Measurements from ENCODE around the gene RPS2.
"Not testable (repeated sequence)": the region's sequence is repeated elsewhere in the genome, so short reads cannot be mapped to it uniquely, and the experiment has no call there.

Gene RPS2

GRCh38 chr16:1964506-1965395 lies at the start of gene RPS2:
RPS2 (minus strand) TSS chr16:1964826; CDS start chr16:1964625, 201 bp downstream.
- H3K27ac ChIP-seq, result peak within 1 kb of the TSS; percentile 84
- no peak for TF ChIP-seq CTCF (conservative IDR thresholded peaks at IDR 0.05)

DNA sequence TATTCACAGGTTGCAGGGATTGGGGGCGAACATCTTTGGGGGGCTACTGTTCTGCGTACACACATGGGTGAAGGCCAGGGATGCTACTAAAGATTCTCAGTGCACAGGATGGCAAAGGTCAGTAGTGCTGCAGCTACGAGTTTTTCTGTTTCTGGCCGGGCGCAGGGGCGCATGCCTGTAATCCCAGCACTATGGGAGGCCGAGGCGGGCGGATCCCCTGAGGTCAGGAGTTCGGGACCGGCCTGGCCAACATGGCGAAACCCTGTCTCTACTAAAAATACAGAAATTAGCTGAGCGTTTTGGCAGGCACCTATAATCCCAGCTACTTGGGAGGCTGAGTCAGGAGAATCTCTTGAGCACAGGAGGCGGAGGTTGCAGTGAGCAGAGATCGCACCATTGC lies 48.9 kb upstream of the RPS2 start:
- no peak overlapping the region for H3K27ac ChIP-seq
- no peak for TF ChIP-seq CTCF (conservative IDR thresholded peaks at IDR 0.05)

DNA sequence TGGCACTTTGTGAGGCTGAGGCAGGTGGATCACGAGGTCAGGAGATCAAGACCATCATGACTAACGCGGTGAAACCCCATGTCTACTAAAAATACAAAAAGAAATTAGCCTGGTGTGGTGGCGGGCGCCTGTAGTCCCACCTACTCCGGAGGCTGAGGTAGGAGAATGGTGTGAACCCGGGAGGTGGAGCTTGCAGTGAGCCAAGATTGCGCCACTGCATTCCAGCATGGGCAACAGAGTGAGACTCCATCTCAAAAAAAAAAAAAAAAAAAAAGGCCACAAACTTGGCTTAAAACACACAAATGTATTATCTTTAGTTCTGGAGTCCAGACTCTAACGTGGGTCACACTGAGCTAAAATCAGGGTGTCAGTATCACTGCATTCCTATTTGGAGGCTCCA lies 47.1 kb upstream of the RPS2 start:
- not testable (repeated sequence) for H3K27ac ChIP-seq

DNA sequence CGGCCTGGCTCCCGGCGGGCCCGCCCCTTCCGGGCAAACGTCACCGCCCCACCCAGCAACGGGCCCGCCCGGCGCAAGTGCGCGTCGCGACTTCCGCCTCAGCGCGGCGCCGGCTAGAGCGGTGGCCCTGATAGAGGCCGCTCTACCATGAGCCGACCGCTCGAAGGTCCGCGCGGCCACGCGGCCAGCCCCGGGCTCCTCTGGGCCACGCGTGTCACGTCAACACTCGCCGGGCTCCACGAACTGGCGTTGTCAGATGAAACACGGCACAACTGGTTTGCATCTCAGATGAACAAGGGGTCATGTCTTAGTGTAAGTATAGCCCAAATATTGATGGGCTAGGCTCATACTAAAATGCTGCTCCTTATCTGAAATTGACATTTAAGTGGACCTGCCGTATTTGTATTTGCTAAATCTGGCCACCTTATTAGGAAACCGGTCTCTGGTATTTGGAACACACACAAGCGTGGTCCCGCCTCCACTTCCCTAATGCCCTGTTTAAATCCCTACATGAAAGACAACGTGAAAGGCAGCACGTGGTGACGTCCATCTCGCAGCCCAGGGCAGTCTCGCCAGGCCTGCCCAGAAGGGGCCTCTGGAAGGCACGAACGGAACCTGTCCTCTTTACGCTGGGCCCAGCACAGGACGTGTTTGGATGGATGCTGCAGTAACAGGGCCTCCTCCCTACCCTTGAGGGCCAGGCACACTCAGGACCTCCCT lies 45.3 kb upstream of the RPS2 start, which contains the start of gene ZNF598:
TSS of gene ZNF598 (minus strand) at position 31 of the 720 bp plus-strand sequence.
- H3K27ac ChIP-seq, result peak within 1 kb of the TSS; percentile 80
- TF ChIP-seq CTCF (conservative IDR thresholded peaks at IDR 0.05), result no peak

DNA sequence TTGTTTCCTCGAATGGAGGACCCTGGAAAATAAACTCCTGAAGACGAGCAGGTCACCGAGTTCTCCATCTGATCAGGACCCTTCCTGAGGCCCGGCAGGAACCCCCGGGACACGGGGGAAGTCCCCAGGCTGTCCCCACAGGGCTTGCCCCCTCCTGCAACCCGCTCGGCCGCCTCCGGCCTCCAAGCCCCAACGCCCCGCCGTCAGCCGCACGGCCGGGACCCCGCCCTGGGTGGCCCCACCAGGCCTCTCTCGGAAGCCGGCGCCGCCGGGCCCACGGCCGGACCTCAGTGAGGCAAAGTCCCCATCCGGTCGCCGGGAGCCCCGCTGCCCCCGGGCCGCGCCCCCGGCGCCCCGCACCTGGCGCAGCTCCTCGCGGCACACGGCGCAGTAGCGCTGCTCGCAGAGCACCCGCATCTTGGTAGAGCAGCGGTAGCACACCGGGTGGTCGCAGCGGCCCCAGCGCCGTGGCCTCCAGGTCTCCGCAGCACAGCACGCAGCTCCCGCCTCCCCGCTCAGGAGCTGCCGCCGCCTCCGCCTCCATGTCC lies 44.6 kb upstream of the RPS2 start:
- TF ChIP-seq CTCF (conservative IDR thresholded peaks at IDR 0.05), result no peak
- H3K27ac ChIP-seq, result peak overlapping the region; percentile 80

DNA sequence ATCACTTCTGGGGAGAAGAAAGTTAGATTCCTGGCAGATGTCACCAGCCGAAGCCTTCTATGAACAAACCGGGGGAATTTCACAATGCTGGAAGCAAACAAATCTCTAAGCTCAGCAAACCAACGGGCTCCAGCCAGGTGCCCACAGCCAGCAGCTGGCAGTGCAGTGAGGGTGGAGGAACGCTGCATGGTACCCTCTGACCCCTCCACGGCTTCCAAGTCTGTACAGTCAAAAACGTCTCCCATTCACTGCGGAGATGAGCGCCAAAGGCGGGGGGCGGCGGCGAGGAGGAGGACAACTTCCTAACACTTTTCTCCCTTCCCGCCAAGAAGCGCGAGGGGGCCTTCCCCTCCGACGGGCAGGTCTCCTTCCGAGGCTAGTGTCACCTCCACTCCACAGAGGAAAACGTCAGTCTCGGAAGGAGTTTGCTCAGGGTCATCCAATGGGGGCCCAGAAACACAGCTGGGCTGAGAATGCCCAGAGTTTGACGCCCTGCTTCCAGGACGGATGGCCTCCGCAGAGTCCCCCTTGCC lies 44.1 kb upstream of the RPS2 start:
- TF ChIP-seq CTCF (conservative IDR thresholded peaks at IDR 0.05), result no peak
- peak overlapping the region; percentile 80 for H3K27ac ChIP-seq

GRCh38 chr16:2008009-2008526 lies 43.4 kb upstream of the RPS2 start:
- H3K27ac ChIP-seq, result peak overlapping the region; percentile 80
- no peak for TF ChIP-seq CTCF (conservative IDR thresholded peaks at IDR 0.05)
